Measurements from ENCODE around the gene SULT2B1.

Gene SULT2B1

GRCh38 chr19:48627865-48628314 lies 75.9 kb downstream of the SULT2B1 start:
- H3K18ac ChIP-seq (ENCODE audit: low read depth in 1 of 2, low read length in 2 of 2) = no peak overlapping the region
- no peak overlapping the region for H3K4me2 ChIP-seq (ENCODE audit: low read length, poor library complexity, severe bottlenecking)
- 94% methylated on average over 16 of the region's 17 CpGs for WGBS
- no peak overlapping the region for H2BK12ac ChIP-seq (ENCODE audit: low read length in 2 of 2)
- H2BK120ac ChIP-seq (ENCODE audit: low read depth, low read length) = no peak overlapping the region
- no peak overlapping the region for H2BK5ac ChIP-seq (ENCODE audit: low read depth, low read length, poor library complexity, severe bottlenecking)
- H3K79me1 ChIP-seq (replicated peaks; ENCODE audit: low read length, poor library complexity, severe bottlenecking) = peaks cover 11% of the 10 kb centered on the region
- H3K36me3 ChIP-seq (ENCODE audit: control insufficient read depth in 1 of 2, insufficient read depth in 2 of 2, low read depth in 1 of 2, low read length in 2 of 2) = peaks cover 29 to 40% of the 10 kb centered on the region in 2 experiments
- no peak overlapping the region for H2AFZ ChIP-seq (ENCODE audit: low read depth, low read length)
- no peaks in the 10 kb centered on the region for H3K27me3 ChIP-seq (ENCODE audit: control insufficient read depth in 1 of 2, insufficient read depth in 1 of 2, low read length in 2 of 2)
- no peak overlapping the region for H3K14ac ChIP-seq (ENCODE audit: low read length in 2 of 2)
- H3K23ac ChIP-seq (ENCODE audit: low read length in 2 of 2) = no peak overlapping the region
- H2AK5ac ChIP-seq (ENCODE audit: low read length, severe bottlenecking) = no peak overlapping the region
- H3K4me3 ChIP-seq (ENCODE audit: insufficient read depth in 1 of 2, low read depth in 1 of 2, low read length in 2 of 2) = no peak overlapping the region
- no peak overlapping the region for H3K27ac ChIP-seq (ENCODE audit: low read length, poor library complexity, severe bottlenecking)
- no peaks in the 10 kb centered on the region for H3K9me3 ChIP-seq (ENCODE audit: control insufficient read depth, low read length)
- H4K91ac ChIP-seq (ENCODE audit: low read length) = peak overlapping the region; percentile 34
- no peak overlapping the region for H3K9ac ChIP-seq (ENCODE audit: low read length)
- H2BK15ac ChIP-seq (ENCODE audit: low read depth, poor library complexity, severe bottlenecking) = no peak overlapping the region
- no peak overlapping the region for H3K4ac ChIP-seq (ENCODE audit: low read depth in 1 of 2, low read length in 2 of 2)
- no peak overlapping the region for H4K8ac ChIP-seq (ENCODE audit: low read length)
- H3K4me1 ChIP-seq (ENCODE audit: control insufficient read depth, insufficient read depth, low read depth, low read length) = peaks cover 41% of the 10 kb centered on the region
- DNase-seq = no peak

GRCh38 chr19:48628486-48629296 lies 76.7 kb downstream of the SULT2B1 start:
- Histone ChIP-seq H3K4me1 (ENCODE audit: control insufficient read depth, insufficient read depth, low read depth, low read length) (peaks cover 47% of the 10 kb centered on the region), H2BK120ac (ENCODE audit: low read depth, low read length) (no peak overlapping the region), H2AK5ac (ENCODE audit: low read length, severe bottlenecking) (no peak overlapping the region), H3K4me2 (ENCODE audit: low read length, poor library complexity, severe bottlenecking) (no peak overlapping the region), H3K9ac (ENCODE audit: low read length) (no peak overlapping the region), H4K91ac (ENCODE audit: low read length) (peak overlapping the region; percentile 25), H2BK15ac (ENCODE audit: low read depth, poor library complexity, severe bottlenecking) (no peak overlapping the region), H3K36me3 (ENCODE audit: control insufficient read depth in 1 of 2, insufficient read depth in 2 of 2, low read depth in 1 of 2, low read length in 2 of 2) (peaks cover 29 to 40% of the 10 kb centered on the region in 2 experiments), H2BK5ac (ENCODE audit: low read depth, low read length, poor library complexity, severe bottlenecking) (no peak overlapping the region), H2AFZ (ENCODE audit: low read depth, low read length) (no peak overlapping the region), H2BK12ac (ENCODE audit: low read length in 2 of 2) (no peak overlapping the region), H3K4ac (ENCODE audit: low read depth in 1 of 2, low read length in 2 of 2) (peak overlapping the region in 1 of 2 experiments; percentile 22), H3K4me3 (ENCODE audit: insufficient read depth in 1 of 2, low read depth in 1 of 2, low read length in 2 of 2) (no peak overlapping the region), H3K23ac (ENCODE audit: low read length in 2 of 2) (no peak overlapping the region), H3K14ac (ENCODE audit: low read length in 2 of 2) (no peak overlapping the region), H3K27me3 (ENCODE audit: control insufficient read depth in 1 of 2, insufficient read depth in 1 of 2, low read length in 2 of 2) (no peaks in the 10 kb centered on the region), H3K79me1 (replicated peaks; ENCODE audit: low read length, poor library complexity, severe bottlenecking) (peaks cover 11% of the 10 kb centered on the region), H3K9me3 (ENCODE audit: control insufficient read depth, low read length) (no peaks in the 10 kb centered on the region), H3K27ac (ENCODE audit: low read length, poor library complexity, severe bottlenecking) (peak overlapping the region; percentile 7), H3K18ac (ENCODE audit: low read depth in 1 of 2, low read length in 2 of 2) (no peak overlapping the region), H4K8ac (ENCODE audit: low read length) (no peak overlapping the region)
- no peak for DNase-seq
- 94% methylated on average over 34 of the region's 34 CpGs for WGBS

- H2BK120ac ChIP-seq (ENCODE audit: low read depth, low read length) = no peak overlapping the region
- H2BK12ac ChIP-seq (ENCODE audit: low read length in 2 of 2) = peak overlapping the region in 1 of 2 experiments; percentile 42
- H2BK15ac ChIP-seq (ENCODE audit: low read depth, poor library complexity, severe bottlenecking) = no peak overlapping the region
- no peak overlapping the region for H3K9ac ChIP-seq (ENCODE audit: low read length)
- no peak overlapping the region for H4K8ac ChIP-seq (ENCODE audit: low read length)
- H4K91ac ChIP-seq (ENCODE audit: low read length) = no peak overlapping the region
- H3K9me3 ChIP-seq (ENCODE audit: control insufficient read depth, low read length) = no peaks in the 10 kb centered on the region
- H3K27ac ChIP-seq (ENCODE audit: low read length, poor library complexity, severe bottlenecking) = no peak overlapping the region
- 97% methylated on average over 22 of the region's 22 CpGs for WGBS
- H3K4ac ChIP-seq (ENCODE audit: low read depth in 1 of 2, low read length in 2 of 2) = peak overlapping the region in 1 of 2 experiments; percentile 22
- peak overlapping the region in 1 of 2 experiments; percentile 49 for H3K18ac ChIP-seq (ENCODE audit: low read depth in 1 of 2, low read length in 2 of 2)
- no peak overlapping the region for H3K23ac ChIP-seq (ENCODE audit: low read length in 2 of 2)
- H3K4me2 ChIP-seq (ENCODE audit: low read length, poor library complexity, severe bottlenecking) = no peak overlapping the region
- H3K4me3 ChIP-seq (ENCODE audit: insufficient read depth in 1 of 2, low read depth in 1 of 2, low read length in 2 of 2) = no peak overlapping the region
- H3K27me3 ChIP-seq (ENCODE audit: control insufficient read depth in 1 of 2, insufficient read depth in 1 of 2, low read length in 2 of 2) = no peaks in the 10 kb centered on the region
- no peak overlapping the region for H3K14ac ChIP-seq (ENCODE audit: low read length in 2 of 2)
- no peak overlapping the region for H2AFZ ChIP-seq (ENCODE audit: low read depth, low read length)
- peaks cover 11% of the 10 kb centered on the region for H3K79me1 ChIP-seq (replicated peaks; ENCODE audit: low read length, poor library complexity, severe bottlenecking)
- peaks cover 52% of the 10 kb centered on the region for H3K4me1 ChIP-seq (ENCODE audit: control insufficient read depth, insufficient read depth, low read depth, low read length)
- peaks cover 29 to 40% of the 10 kb centered on the region in 2 experiments for H3K36me3 ChIP-seq (ENCODE audit: control insufficient read depth in 1 of 2, insufficient read depth in 2 of 2, low read depth in 1 of 2, low read length in 2 of 2)
- H2AK5ac ChIP-seq (ENCODE audit: low read length, severe bottlenecking) = no peak overlapping the region
- no peak for DNase-seq
- no peak overlapping the region for H2BK5ac ChIP-seq (ENCODE audit: low read depth, low read length, poor library complexity, severe bottlenecking)
Observed at GRCh38 chr19:48629297-48629598, 77.3 kb downstream of the SULT2B1 start.

GRCh38 chr19:48629599-48630295 lies 77.8 kb downstream of the SULT2B1 start:
- no peak overlapping the region for H2AFZ ChIP-seq (ENCODE audit: low read depth, low read length)
- H3K14ac ChIP-seq (ENCODE audit: low read length in 2 of 2) = no peak overlapping the region
- H3K79me1 ChIP-seq (replicated peaks; ENCODE audit: low read length, poor library complexity, severe bottlenecking) = peaks cover 11% of the 10 kb centered on the region
- no peak overlapping the region for H2AK5ac ChIP-seq (ENCODE audit: low read length, severe bottlenecking)
- H2BK15ac ChIP-seq (ENCODE audit: low read depth, poor library complexity, severe bottlenecking) = peak overlapping the region; percentile 30
- peaks cover 29 to 40% of the 10 kb centered on the region in 2 experiments for H3K36me3 ChIP-seq (ENCODE audit: control insufficient read depth in 1 of 2, insufficient read depth in 2 of 2, low read depth in 1 of 2, low read length in 2 of 2)
- peak overlapping the region; percentile 3 to 46 for H3K4ac ChIP-seq (ENCODE audit: low read depth in 1 of 2, low read length in 2 of 2)
- no peak overlapping the region for H3K27ac ChIP-seq (ENCODE audit: low read length, poor library complexity, severe bottlenecking)
- WGBS = 40% methylated on average over 48 of the region's 48 CpGs
- H3K27me3 ChIP-seq (ENCODE audit: control insufficient read depth in 1 of 2, insufficient read depth in 1 of 2, low read length in 2 of 2) = no peaks in the 10 kb centered on the region
- peak overlapping the region; percentile 56 for H4K91ac ChIP-seq (ENCODE audit: low read length)
- peak overlapping the region; percentile 46 to 49 for H3K18ac ChIP-seq (ENCODE audit: low read depth in 1 of 2, low read length in 2 of 2)
- H3K4me1 ChIP-seq (ENCODE audit: control insufficient read depth, insufficient read depth, low read depth, low read length) = peaks cover 51% of the 10 kb centered on the region
- no peak overlapping the region for H3K4me3 ChIP-seq (ENCODE audit: insufficient read depth in 1 of 2, low read depth in 1 of 2, low read length in 2 of 2)
- no peak overlapping the region for H3K23ac ChIP-seq (ENCODE audit: low read length in 2 of 2)
- no peaks in the 10 kb centered on the region for H3K9me3 ChIP-seq (ENCODE audit: control insufficient read depth, low read length)
- peak overlapping the region; percentile 85 for H4K8ac ChIP-seq (ENCODE audit: low read length)
- H2BK120ac ChIP-seq (ENCODE audit: low read depth, low read length) = peak overlapping the region; percentile 76
- peak overlapping the region; percentile 51 to 57 for H2BK12ac ChIP-seq (ENCODE audit: low read length in 2 of 2)
- peak; percentile 71 for DNase-seq
- no peak overlapping the region for H3K4me2 ChIP-seq (ENCODE audit: low read length, poor library complexity, severe bottlenecking)
- no peak overlapping the region for H2BK5ac ChIP-seq (ENCODE audit: low read depth, low read length, poor library complexity, severe bottlenecking)
- H3K9ac ChIP-seq (ENCODE audit: low read length) = no peak overlapping the region
